ENCODE data around the gene CUL5. TPM values are rescaled to one million over a fixed set of nuclear protein-coding genes. Genes with fewer than 3 reads are reported as not detected.

The CUL5 gene
- total RNA-seq, 1 experiment from 2014 or later = 37.7 TPM

- H3K27me3 Mint-ChIP-seq (ENCODE audit: low read depth) = peaks cover 7% of the 10 kb centered on the region
- no peak within 1 kb of the TSS for H4K8ac ChIP-seq (replicated peaks; ENCODE audit: insufficient read length, low read depth, low read length)
- peak within 1 kb of the TSS; percentile 59 for H3K14ac ChIP-seq (ENCODE audit: insufficient read depth, low read length)
- H3K18ac ChIP-seq (ENCODE audit: insufficient read length, low read depth, low read length) = peak within 1 kb of the TSS; percentile 58
- no peak within 1 kb of the TSS for H4K5ac ChIP-seq (ENCODE audit: insufficient read length, low read depth, low read length)
- no peak within 1 kb of the TSS for H4K91ac ChIP-seq (ENCODE audit: insufficient read length, low read depth, low read length)
- no peaks in the 10 kb centered on the region for H3K79me2 ChIP-seq (ENCODE audit: insufficient read depth, low read length)
- H3K79me1 ChIP-seq (ENCODE audit: insufficient read depth, low read depth, low read length, poor library complexity, severe bottlenecking) = no peaks in the 10 kb centered on the region
- H2BK120ac ChIP-seq (ENCODE audit: low read depth, low read length, poor library complexity, severe bottlenecking) = no peak within 1 kb of the TSS
- H3K56ac ChIP-seq (ENCODE audit: insufficient read length, low read depth, low read length) = no peak within 1 kb of the TSS
- no peak within 1 kb of the TSS for H2BK12ac ChIP-seq (ENCODE audit: insufficient read length, low read depth, low read length)
- no peaks in the 10 kb centered on the region for H3K9me3 ChIP-seq (ENCODE audit: control insufficient read depth, low read depth, low read length)
- H2AFZ ChIP-seq (ENCODE audit: low read length) = no peak within 1 kb of the TSS
- peak; percentile 96 for DNase-seq
- no peak within 1 kb of the TSS for H2BK20ac ChIP-seq (ENCODE audit: low read depth, low read length, poor library complexity, severe bottlenecking)
- peak within 1 kb of the TSS; percentile 80 to 91 for H3K4me3 Mint-ChIP-seq
- H3K4me1 Mint-ChIP-seq = peaks cover 8 to 9% of the 10 kb centered on the region in 2 experiments
- peak; percentile 45 for TF ChIP-seq CTCF (conservative IDR thresholded peaks at IDR 0.05)
- H3K27ac ChIP-seq (ENCODE audit: insufficient read length, low read depth, low read length) = no peak within 1 kb of the TSS
- no peak within 1 kb of the TSS for H2BK5ac ChIP-seq (ENCODE audit: insufficient read length, low read length)
- peak within 1 kb of the TSS; percentile 71 for H3K9ac ChIP-seq (ENCODE audit: extremely low read depth, insufficient read length, low read length)
- no peaks in the 10 kb centered on the region for H4K20me1 ChIP-seq (ENCODE audit: control insufficient read depth, insufficient read depth, insufficient read length)
- WGBS (ENCODE audit: extremely low coverage, insufficient read length, low lambda C conversion rate) = no CpG with 5 or more reads among the region's 73 CpGs
- no peak within 1 kb of the TSS for H3K4ac ChIP-seq (ENCODE audit: low read depth, low read length)
- no peak within 1 kb of the TSS for H3T11ph ChIP-seq (ENCODE audit: low read length)
- H3K9me3 Mint-ChIP-seq = no peaks in the 10 kb centered on the region
- H3K23ac ChIP-seq (ENCODE audit: insufficient read length, low read depth, low read length) = no peak within 1 kb of the TSS
- H3K4me1 ChIP-seq (ENCODE audit: insufficient read depth, low read length) = peaks cover 4% of the 10 kb centered on the region; the same call in 1 of the 2 replicates
- peaks cover 8% of the 10 kb centered on the region for H3K23me2 ChIP-seq (ENCODE audit: insufficient read length, low read depth, low read length, poor library complexity, severe bottlenecking)
- no peak within 1 kb of the TSS for H2AK5ac ChIP-seq (ENCODE audit: insufficient read length, low read length)
- no peak within 1 kb of the TSS for H2BK15ac ChIP-seq (ENCODE audit: low read depth, low read length)
- H3K4me2 ChIP-seq (ENCODE audit: insufficient read depth, insufficient read length, low read length) = peak within 1 kb of the TSS; percentile 87
- no peaks in the 10 kb centered on the region; the same call in 1 of the 2 replicates for H3K27me3 ChIP-seq (ENCODE audit: insufficient read depth, low read length)
- peak within 1 kb of the TSS in 2 of 3 experiments; percentile 64 to 89; a peak in 3 of 7 replicates for H3K27ac Mint-ChIP-seq
- peaks cover 0 to 3% (median 0%) of the 10 kb centered on the region in 3 experiments; a peak in 2 of 7 replicates for H3K36me3 Mint-ChIP-seq (ENCODE audit: insufficient read depth in 1 of 3, low read depth in 3 of 3)
Observed at GRCh38 chr11:108121274-108122155, 112.8 kb downstream of the CUL5 start, which contains the start of gene ACAT1. Gene ACAT1, plus strand, starts transcription at chr11:108121567. Its CDS starts 40 bp downstream, at chr11:108121607.
